GM18873 (cell line): ENCODE measurements around the gene PGD.
A peak's percentile ranks its signal among the peaks of the same experiment; 100 is the strongest.
"Not testable (repeated sequence)": the region's sequence is repeated elsewhere in the genome, so short reads cannot be mapped to it uniquely, and the experiment has no call there.

ENCODE experiments used
- ATAC-seq: cut with Tn5 transposase; IDR thresholded peaks from one replicate; pipeline ENCODE4 v1.9.1; 2021; ENCODE audit warnings: mild to moderate bottlenecking, moderate library complexity, moderate number of reproducible peaks; ENCODE audit not compliant: unreplicated experiment, low FRiP score

The PGD gene

DNA sequence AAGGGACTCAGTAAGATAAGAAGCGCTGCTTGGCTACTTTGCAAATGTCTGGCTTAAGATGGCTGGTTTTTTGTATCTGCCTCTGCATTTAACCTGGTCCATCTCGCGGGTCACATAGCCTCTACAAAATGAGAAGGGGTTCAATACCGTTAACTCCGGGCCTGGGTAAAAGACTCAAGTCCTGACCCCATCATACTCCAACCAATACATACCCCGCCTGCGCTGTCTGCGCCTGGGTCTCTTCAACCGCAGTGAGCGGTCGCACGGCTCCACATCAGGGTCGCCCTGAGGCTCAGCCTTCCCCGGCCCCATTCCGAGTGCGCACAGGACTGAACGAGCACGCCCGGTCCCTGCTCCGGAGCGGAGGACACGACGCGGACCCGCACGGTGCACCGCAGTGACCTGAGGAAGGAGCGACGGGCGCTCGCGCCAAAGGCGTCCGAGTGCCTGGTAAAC lies 558 bp upstream of the PGD start:
- no peak for ATAC-seq

DNA sequence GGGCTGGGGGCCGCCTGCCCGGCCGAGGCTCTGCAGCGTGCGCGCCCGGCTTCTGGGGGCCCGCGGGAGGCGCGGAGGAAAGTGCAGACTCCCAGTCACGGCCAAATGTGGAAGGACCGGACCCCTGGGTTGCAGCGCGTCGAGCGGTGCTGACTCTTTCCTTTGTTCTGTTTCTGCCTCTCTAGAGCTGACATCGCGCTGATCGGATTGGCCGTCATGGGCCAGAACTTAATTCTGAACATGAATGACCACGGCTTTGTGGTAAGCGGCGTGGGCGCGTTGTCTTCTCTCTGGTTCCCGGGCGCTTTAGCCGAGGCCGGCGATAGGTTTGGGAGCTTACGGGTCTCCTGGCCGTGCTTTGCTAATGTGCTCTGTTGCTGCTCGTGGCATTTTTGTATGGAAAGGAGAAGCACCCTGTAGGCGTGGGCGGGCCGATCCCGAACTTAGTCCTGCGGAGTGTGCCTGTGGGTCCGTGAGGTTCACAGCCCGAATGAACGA lies 629 bp downstream of the PGD start:
- no peak for ATAC-seq

GRCh38 chr1:10400013-10400412 lies 1.1 kb downstream of the PGD start:
- ATAC-seq = no peak

GRCh38 chr1:10401281-10401680 lies 2.4 kb downstream of the PGD start:
- no peak for ATAC-seq

GRCh38 chr1:10402729-10403274 lies 3.9 kb downstream of the PGD start:
- no peak for ATAC-seq

GRCh38 chr1:10407201-10407600 lies 8.3 kb downstream of the PGD start:
- ATAC-seq = no peak

DNA sequence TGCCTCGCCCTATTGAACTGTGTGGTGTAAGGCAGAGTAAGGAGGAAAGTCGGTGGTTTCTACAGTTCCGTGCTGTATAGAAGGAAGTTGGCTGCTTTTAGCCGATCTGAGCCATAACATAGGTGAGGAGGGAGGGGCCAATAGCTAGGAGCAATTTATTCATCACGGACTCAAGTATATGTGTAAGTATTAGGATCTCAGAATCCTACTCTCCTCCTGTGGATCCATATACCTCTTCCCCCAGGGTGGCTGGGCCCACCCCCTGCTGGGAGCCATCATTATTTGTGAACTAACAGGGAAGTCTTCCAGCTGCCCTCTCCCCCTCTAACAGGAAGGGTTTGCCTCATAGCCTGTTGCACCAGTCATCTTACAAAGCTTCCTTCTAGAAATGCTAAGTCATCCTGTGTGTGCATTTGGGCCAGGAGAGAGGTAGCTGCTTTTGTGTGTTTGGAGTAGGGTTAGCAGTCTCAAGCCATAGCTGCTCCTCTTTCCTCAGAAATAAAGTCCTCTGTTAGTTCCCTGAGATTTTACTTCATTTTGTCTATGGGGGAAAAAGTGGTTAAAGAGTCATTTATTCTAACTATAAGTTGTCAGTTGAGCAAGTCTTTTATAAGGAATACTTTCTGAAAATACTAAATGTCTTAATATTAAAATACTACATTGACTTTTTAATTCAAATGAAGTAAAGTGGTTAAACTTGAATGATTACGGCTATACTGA lies 16.5 kb downstream of the PGD start:
- ATAC-seq = no peak

DNA sequence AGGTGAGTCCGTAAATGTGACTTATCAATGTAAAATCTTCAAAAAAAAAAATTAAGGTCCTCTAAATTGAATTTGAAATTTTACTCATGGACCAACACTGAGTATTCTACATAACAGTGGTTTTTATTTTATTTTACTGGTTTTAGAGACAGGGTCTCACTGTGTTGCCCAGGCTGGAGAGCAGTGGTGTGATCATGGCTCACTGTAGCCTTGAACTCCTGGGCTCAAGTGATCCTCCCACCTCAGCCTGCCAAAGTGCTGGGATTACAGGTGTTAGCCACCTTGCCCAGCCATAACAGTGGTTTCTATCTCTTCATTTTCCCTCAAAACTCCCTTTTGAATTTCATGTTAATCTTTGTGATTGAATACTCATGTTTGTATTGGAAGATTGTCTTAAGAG lies 17.1 kb downstream of the PGD start:
- ATAC-seq = not testable (repeated sequence)

DNA sequence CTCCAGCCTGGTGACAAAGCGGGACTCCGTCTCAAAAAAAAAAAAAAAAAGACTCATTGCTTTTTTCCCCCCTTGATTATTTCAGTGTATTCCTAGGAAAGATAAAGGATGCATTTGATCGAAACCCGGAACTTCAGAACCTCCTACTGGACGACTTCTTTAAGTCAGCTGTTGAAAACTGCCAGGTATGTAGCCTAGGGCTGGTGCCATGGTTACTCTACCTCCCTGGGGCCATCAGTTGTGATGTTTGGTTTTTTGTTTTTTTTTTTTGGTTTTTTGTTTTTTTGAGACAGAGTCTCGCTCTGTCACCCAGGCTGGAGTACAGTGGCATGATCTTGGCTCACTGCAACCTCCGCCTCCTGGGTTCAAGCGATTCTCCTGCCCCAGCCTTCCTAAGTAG lies 19.9 kb downstream of the PGD start:
- not testable (repeated sequence) for ATAC-seq

DNA sequence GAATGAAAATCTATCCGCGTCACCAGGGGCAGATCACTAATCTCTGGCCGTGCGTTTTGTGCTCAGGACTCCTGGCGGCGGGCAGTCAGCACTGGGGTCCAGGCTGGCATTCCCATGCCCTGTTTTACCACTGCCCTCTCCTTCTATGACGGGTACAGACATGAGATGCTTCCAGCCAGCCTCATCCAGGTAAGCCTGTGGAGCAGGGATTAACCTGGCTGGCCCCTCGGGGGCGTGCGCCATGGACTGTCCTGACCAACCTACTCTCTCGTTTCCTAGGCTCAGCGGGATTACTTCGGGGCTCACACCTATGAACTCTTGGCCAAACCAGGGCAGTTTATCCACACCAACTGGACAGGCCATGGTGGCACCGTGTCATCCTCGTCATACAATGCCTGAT lies 20.5 kb downstream of the PGD start:
- no peak for ATAC-seq

DNA sequence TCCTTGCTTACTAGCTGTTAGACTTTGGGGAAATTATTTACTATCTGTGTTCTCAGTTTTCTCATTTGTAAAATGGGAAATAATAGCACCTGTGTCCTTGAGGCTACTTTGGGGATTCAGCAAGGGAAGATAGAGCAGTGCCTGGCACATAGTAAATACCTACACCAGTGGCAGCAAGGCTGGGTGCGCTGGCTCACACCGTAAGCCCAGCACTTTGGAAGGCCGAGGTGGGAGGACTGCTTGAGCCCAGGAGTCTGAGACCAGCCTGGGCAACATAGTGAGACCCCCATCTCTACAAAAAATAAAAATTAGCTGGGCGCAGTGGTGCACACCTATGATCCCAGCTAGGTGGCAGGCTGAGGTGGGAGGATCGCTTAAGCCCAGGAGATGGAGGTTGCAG lies 22.8 kb downstream of the PGD start:
- ATAC-seq = no peak

DNA sequence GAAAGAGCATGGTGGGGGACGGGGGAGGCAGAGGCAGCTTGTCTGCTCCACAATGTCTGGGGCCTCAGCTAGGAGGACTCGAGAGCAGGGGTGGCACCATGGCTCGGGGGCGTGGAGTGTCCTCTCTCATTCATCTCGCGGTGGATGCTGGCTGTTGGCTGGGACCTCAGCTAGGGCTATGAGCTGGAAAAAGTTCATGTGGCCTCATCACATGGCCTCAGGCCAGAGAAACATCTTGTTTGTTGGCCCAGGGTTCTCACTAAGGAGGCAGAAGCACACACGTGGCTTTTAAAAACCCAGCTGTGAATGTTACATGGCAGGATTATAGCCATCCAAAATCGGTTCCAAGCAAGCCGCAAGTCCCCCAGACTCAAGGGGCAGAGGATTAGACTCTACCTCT lies 25.2 kb downstream of the PGD start:
- ATAC-seq = no peak

- ATAC-seq = no peak
These were observed 25.8 kb downstream of the PGD start for GRCh38 chr1:10424651-10425050.

DNA sequence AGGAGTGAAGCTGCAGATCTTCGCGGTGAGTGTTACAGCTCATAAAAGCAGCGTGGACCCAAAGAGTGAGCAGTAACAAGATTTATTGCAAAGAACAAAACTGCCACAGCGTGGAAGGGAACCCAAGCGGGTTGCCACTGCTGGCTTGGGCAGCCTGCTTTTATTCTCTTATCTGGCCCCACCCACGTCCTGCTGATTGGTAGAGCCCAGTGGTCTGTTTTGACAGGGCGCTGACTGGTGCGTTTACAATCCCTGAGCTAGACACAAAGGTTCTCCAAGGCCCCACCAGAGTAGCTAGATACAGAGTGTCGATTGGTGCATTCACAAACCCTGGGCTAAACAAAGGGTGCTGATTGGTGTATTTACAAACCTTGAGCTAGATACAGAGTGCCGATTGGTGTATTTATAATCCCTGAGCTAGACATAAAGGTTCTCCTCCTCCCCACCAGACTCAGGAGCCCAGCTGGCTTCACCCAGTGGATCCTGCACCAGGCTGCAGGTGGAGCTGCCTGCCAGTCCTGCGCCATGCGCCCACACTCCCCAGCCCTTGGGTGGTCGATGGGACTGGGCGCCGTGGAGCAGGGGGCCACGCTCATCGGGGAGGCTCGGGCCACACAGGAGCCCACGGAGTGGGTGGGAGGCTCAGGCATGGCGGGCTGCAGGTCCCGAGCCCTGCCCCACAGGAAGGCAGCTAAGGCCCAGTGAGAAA lies 27.1 kb downstream of the PGD start:
- ATAC-seq = not testable (repeated sequence)

DNA sequence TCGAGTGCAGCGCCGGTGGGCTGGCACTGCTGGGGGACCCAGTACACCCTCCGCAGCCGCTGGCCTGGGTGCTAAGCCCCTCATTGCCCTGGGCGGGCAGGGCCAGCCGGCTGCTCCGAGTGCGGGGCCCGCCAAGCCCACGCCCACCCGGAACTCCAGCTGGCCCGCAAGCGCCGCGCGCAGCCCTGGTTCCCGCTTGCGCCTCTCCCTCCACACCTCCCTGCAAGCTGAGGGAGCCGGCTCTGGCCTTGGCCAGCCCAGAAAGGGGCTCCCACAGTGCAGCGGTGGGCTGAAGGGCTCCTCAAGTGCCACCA lies 27.6 kb downstream of the PGD start:
- not testable (repeated sequence) for ATAC-seq

GRCh38 chr1:10428984-10429383 lies 30.1 kb downstream of the PGD start:
- ATAC-seq = no peak

DNA sequence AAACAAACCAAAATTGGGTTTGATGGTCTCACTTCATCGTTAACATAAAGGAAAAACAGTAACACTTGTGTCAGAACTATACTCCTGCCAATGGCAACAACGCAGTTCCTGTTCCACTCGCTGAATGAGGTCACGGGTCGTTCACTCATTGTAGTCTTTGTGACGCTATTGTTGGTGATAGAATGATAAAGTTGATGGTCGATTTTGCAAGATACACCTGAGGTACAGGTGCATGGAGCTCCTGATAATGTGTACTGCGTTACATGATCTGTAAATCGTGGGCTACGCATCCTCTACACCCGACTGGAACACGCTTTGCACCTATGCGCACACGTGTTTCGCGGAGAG lies 31.0 kb downstream of the PGD start:
- ATAC-seq = peak; percentile 9

DNA sequence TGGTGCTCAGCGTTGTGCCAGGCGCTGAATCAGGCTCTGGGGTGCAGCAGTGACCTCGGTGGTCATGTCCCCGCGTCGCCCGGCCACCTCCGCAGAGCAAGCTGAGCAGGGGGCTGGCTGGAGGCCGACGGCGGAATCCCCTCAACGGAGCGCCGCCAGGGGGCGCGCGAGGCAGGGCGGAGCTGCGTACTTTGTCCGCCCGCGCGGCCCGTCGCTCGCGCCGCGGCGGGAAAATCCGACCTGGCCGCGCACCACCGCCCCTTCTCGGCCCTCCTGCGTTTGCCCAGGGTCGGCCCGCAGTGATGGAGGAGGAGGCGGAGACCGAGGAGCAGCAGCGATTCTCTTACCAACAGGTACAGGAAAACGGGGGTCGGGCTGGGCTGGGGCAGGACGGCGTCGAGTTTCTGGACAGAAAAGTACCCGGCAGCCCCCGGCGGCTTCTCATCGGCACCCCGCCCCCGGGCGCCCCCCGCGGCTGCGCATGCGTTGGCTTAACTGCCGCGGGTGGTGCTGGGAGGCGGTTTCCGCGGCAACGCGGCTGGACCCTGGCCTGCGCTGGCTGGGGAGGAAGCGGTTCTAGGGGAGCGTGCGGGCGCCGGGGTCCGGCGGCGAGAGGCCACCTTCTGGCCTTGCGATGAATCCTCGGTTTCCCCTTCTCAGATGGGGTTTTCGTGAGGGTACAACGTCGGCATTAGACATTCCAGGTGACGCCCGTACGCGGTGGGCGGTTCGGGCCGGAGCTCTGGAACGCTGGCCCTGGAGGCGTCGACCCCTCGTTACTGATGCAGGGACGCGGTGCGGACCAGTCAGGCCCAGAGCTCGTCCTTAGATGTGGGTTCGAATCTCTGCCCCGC lies 31.6 kb downstream of the PGD start, which contains the start of gene CENPS:
CENPS (plus strand) TSS at position 218 of the 854 bp plus-strand sequence; CDS start at position 303, 85 bp downstream.
- ATAC-seq = peak; percentile 56

DNA sequence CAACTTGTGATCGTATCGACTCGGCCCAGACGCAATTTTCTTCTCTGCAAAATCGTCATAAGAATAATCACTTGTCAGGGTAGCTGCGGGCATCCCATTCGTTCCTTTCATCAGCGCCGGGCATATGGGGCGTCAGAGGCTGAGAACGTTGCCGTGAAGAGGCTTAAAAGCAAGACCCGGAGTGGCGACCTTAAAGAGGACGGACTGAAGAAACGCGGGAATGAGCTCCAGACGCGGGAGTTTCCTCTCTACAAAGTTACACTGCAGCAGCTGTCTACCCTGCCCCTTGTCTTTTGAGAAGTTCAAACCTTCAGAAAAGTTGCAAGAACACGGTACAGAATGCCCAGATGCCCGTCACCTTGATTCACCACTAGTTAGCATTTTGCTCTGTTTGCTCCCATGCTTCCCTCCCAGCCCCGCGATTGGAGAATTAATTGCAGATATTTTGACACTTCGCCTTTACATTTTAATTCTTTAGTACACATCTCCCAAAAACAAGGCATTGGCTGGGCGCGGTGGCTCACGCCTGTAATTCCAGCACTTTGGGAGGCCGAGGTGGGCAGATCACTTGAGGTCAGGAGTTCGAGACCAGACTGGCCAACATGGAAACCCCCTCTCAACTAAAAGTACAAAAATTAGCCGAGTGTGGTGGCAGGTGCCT lies 32.3 kb downstream of the PGD start:
- no peak for ATAC-seq
